CD4-positive, alpha-beta T cell treated with Interleukin-6 for 4 hours (primary cell): ENCODE measurements around the gene BMPER.

Experiments
- DNase-seq: peaks from one replicate; pipeline ENCODE4 v3.0.0-alpha.2; 2020; ENCODE audit warnings: mixed read lengths

Gene BMPER

GRCh38 chr7:33973231-33974015, 68.1 kb downstream of the BMPER start:
- DNase-seq = no peak

- DNase-seq = no peak
Measured at GRCh38 chr7:33979300-33979806, 74.0 kb downstream of the BMPER start.

GRCh38 chr7:33979807-33980355, 74.5 kb downstream of the BMPER start:
- DNase-seq = no peak

- DNase-seq = no peak
Measured at GRCh38 chr7:33981226-33981625, 75.9 kb downstream of the BMPER start.

- DNase-seq = no peak
Measured at GRCh38 chr7:33981671-33982424, 76.5 kb downstream of the BMPER start.

- no peak for DNase-seq
Measured at GRCh38 chr7:33982425-33982786, 77.1 kb downstream of the BMPER start.

- no peak for DNase-seq
Measured at GRCh38 chr7:33986451-33986850, 81.1 kb downstream of the BMPER start.

- DNase-seq = no peak
Measured at GRCh38 chr7:33986951-33987947, 81.9 kb downstream of the BMPER start.

GRCh38 chr7:33996899-33997298, 91.6 kb downstream of the BMPER start:
- no peak for DNase-seq

GRCh38 chr7:33998476-33998875, 93.1 kb downstream of the BMPER start:
- no peak for DNase-seq

GRCh38 chr7:34011017-34011695, 105.8 kb downstream of the BMPER start:
- no peak for DNase-seq

GRCh38 chr7:34011696-34012095, 106.4 kb downstream of the BMPER start:
- DNase-seq = no peak

GRCh38 chr7:34013421-34013820, 108.1 kb downstream of the BMPER start:
- no peak for DNase-seq

- DNase-seq = no peak
Measured at GRCh38 chr7:34015651-34016050, 110.3 kb downstream of the BMPER start.

- DNase-seq = no peak
Measured at GRCh38 chr7:34016876-34017275, 111.5 kb downstream of the BMPER start.

- DNase-seq = no peak
Measured at GRCh38 chr7:34019301-34019790, 114.0 kb downstream of the BMPER start.

GRCh38 chr7:34022626-34023025, 117.3 kb downstream of the BMPER start:
- DNase-seq = no peak

- no peak for DNase-seq
Measured at GRCh38 chr7:34025600-34025999, 120.3 kb downstream of the BMPER start.

GRCh38 chr7:34026481-34027190, 121.3 kb downstream of the BMPER start:
- no peak for DNase-seq

GRCh38 chr7:34031156-34031555, 125.8 kb downstream of the BMPER start:
- DNase-seq = no peak

- no peak for DNase-seq
Measured at GRCh38 chr7:34034728-34035127, 129.4 kb downstream of the BMPER start.
